ENCODE measurements around the gene CACNA1H. TPM values are rescaled to one million over a fixed set of nuclear protein-coding genes. Genes with fewer than 3 reads are reported as not detected.
"Not testable (repeated sequence)": the region's sequence is repeated elsewhere in the genome, so short reads cannot be mapped to it uniquely, and the experiment has no call there.

Gene CACNA1H
- total RNA-seq, 1 donor from 2014 or later = 10.9 TPM

DNA sequence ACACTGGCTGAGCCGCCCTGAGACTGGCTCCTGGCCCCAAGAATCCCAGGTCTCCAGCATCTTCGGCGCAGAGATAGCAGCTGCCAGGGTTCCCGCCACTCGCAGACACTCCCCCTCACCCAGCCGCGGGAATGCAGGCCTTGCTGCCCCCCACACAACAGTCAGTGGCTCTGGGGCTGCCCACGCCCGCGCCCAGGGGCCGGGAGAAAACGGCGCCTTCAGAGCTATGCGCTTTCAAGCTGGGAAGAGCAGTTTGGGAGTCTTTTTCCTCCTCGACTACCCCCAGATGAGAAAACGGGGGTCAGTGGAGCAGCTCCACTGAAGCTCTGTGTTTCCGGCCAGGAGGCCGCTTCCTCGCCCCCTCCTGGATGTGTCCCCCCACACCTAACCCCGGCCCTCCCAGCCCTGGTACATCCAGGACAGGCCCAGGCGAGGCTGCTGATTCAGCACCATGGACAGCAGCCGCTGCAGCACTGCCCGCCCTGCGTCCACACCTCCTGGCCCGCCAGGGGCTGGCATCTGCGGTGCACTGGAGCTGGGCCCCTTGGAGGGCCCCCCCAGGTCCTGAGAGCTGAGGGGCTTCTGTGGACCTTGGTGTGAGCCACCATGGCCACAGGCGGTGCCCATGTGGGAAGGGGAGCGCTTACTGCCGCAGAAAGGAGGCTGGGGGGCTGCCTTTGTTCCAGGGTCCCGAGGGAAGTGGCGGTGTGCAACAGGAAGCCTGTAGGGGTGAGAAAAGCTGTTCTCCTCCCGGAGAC is 35.7 kb downstream of the CACNA1H start:
- H3K36me3 ChIP-seq = no peaks in the 10 kb centered on the region

DNA sequence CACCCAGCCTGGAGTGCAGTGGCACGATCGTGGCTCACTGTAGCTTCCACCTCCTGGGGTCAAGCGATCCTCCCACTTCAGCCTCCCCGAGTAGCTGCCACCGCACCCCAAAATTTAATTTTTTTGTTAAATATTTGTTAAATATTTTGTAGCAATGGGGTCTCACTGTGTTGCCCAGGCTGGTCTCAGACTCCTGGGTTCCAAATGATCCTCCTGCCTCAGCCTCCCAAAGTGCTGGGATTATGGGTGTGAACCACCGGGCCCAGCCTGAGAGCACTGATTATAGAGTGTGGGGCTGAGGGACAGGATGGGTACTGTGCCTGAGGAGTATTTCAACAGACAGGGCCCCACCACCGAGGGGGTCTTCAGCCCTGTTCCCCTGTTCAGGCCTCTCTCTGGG is 36.5 kb downstream of the CACNA1H start:
- H3K4me1 ChIP-seq = no peaks in the 10 kb centered on the region
- DNase-seq = no peak
- no peak for ATAC-seq
- no peak overlapping the region for H3K27ac ChIP-seq
- intact Hi-C loops (cut with DNase I) = no loop called here
- no peak for TF ChIP-seq CTCF (IDR thresholded peaks at IDR 0.05)
- no peaks in the 10 kb centered on the region for H3K9me3 ChIP-seq
- no peaks in the 10 kb centered on the region for H3K36me3 ChIP-seq
- H3K4me3 ChIP-seq = no peak overlapping the region
- H3K27me3 ChIP-seq = no peaks in the 10 kb centered on the region

More for the DNA sequence above, 35.7 kb downstream of the CACNA1H start:
- Histone ChIP-seq H3K9me3 (no peaks in the 10 kb centered on the region), H3K4me1 (no peaks in the 10 kb centered on the region), H3K27ac (no peak overlapping the region), H3K27me3 (no peaks in the 10 kb centered on the region), H3K4me3 (no peak overlapping the region)
- intact Hi-C loops (cut with DNase I) = no loop called here
- peak; percentile 60 for ATAC-seq
- DNase-seq = peak; percentile 78
- TF ChIP-seq CTCF (IDR thresholded peaks at IDR 0.05) = no peak

GRCh38 chr16:1190789-1191188 is 37.9 kb downstream of the CACNA1H start:
- intact Hi-C loops (cut with DNase I) = not testable (repeated sequence)

DNA sequence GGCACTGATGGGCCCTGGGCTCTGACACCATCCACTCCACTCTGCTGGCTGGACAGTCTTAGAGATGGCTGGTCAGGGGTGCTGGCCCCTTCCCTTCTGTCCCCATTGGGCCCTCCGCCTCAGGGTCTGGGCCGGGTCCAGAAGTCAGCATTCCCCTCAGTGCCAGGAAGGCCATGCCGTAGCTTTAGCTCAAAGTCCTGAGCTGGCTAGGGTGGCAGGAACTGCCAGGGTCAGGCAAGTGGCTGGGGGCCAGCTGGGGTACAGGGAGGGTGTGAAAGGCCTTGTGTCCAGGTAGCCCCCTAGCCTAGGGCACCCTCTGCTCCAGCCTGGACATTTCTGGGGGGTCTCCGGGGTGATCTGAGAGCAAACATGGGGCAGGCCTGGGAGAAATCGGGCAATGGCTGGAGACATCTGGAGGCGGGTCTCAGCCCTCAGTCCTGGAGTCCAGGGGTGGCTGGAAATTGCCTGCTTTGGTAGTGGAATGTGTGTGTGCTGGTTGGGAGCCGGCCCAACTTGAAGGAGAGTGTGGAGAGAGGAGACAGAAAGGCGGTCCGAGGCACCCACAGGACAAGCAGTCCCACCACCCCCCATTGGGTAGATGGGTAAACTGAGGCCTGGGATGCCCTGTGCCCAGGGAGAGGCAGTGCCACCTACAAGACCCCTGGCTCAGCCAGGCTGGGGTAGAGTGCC is 39.6 kb downstream of the CACNA1H start:
- Histone ChIP-seq H3K4me3 (no peak overlapping the region), H3K27me3 (no peaks in the 10 kb centered on the region), H3K36me3 (no peaks in the 10 kb centered on the region), H3K27ac (no peak overlapping the region), H3K4me1 (no peaks in the 10 kb centered on the region), H3K9me3 (no peaks in the 10 kb centered on the region)
- TF ChIP-seq CTCF (IDR thresholded peaks at IDR 0.05) = no peak
- intact Hi-C loops (cut with DNase I) = no loop called here
- DNase-seq (no peak), ATAC-seq (no peak)

More at GRCh38 chr16:1190789-1191188, 37.9 kb downstream of the CACNA1H start:
- not testable (repeated sequence) for H3K27me3 ChIP-seq, H3K36me3 ChIP-seq, H3K4me1 ChIP-seq, H3K9me3 ChIP-seq, DNase-seq, H3K4me3 ChIP-seq, ATAC-seq, H3K27ac ChIP-seq

- Histone ChIP-seq H3K27ac (no peak overlapping the region), H3K4me1 (no peaks in the 10 kb centered on the region), H3K4me3 (no peak overlapping the region), H3K36me3 (no peaks in the 10 kb centered on the region), H3K27me3 (no peaks in the 10 kb centered on the region), H3K9me3 (no peaks in the 10 kb centered on the region)
- intact Hi-C loops (cut with DNase I) = no loop called here
- TF ChIP-seq CTCF (IDR thresholded peaks at IDR 0.05) = no peak
- DNase-seq (no peak), ATAC-seq (no peak)
These were observed 40.4 kb downstream of the CACNA1H start for GRCh38 chr16:1193143-1193824.
